H9 (cell line): Measurements from ENCODE around the gene ANKRD22. TPM values are rescaled to one million over a fixed set of nuclear protein-coding genes. Genes with fewer than 3 reads are reported as not detected.

Experiments
- DNase-seq: peaks from one replicate; pipeline ENCODE4 v3.0.0-alpha.2; 2017
- H2AFZ ChIP-seq: one replicate; pipeline ENCODE4 v1.6.1; 2013; ENCODE audit warnings: mild to moderate bottlenecking, low read length, control low read depth, moderate library complexity
- H2AK5ac ChIP-seq: 2 replicates; pipeline ENCODE4 v1.6.1; 2013; ENCODE audit warnings: low read length, control low read depth, mixed read lengths; ENCODE audit not compliant: insufficient read length
- H2BK120ac ChIP-seq: one replicate; pipeline ENCODE4 v1.6.1; 2013; ENCODE audit warnings: low read depth, mild to moderate bottlenecking, low read length, control low read depth, inconsistent platforms; ENCODE audit not compliant: poor library complexity, severe bottlenecking
- H2BK12ac ChIP-seq: 2 replicates; pipeline ENCODE4 v1.6.1; 2013; ENCODE audit warnings: low read length, control low read depth, mixed read lengths, low read depth; ENCODE audit not compliant: insufficient read length
- H2BK15ac ChIP-seq: 2 replicates; pipeline ENCODE4 v1.6.1; 2013; ENCODE audit warnings: low read depth, low read length, control low read depth
- H2BK20ac ChIP-seq: one replicate; pipeline ENCODE4 v1.6.1; 2013; ENCODE audit warnings: low read depth, mild to moderate bottlenecking, low read length, control low read depth, inconsistent platforms; ENCODE audit not compliant: poor library complexity, severe bottlenecking
- H2BK5ac ChIP-seq: 2 replicates; pipeline ENCODE4 v1.6.1; 2013; ENCODE audit warnings: low read length, control low read depth, mixed read lengths; ENCODE audit not compliant: insufficient read length
- H3K14ac ChIP-seq: 2 replicates; pipeline ENCODE4 v1.6.1; 2013; ENCODE audit warnings: low read length, control low read depth; ENCODE audit not compliant: insufficient read depth
- H3K18ac ChIP-seq: 2 replicates; pipeline ENCODE4 v1.6.1; 2013; ENCODE audit warnings: low read depth, mild to moderate bottlenecking, mixed read lengths, low read length, control low read depth; ENCODE audit not compliant: insufficient read length
- H3K23ac ChIP-seq: 2 replicates; pipeline ENCODE4 v1.6.1; 2013; ENCODE audit warnings: low read length, control low read depth, mixed read lengths, low read depth; ENCODE audit not compliant: insufficient read length
- H3K23me2 ChIP-seq: 2 replicates; pipeline ENCODE4 v1.6.1; 2013; ENCODE audit warnings: low read depth, mild to moderate bottlenecking, mixed read lengths, low read length, control low read depth; ENCODE audit not compliant: insufficient read length, poor library complexity, severe bottlenecking
- H3K27ac ChIP-seq: 2 replicates; pipeline ENCODE4 v1.5.1; 2013; ENCODE audit warnings: low read length, control low read depth, mixed read lengths, low read depth; ENCODE audit not compliant: insufficient read length
- H3K27me3 ChIP-seq: 2 replicates; pipeline ENCODE4 v1.6.1; 2013; ENCODE audit warnings: low read length, control low read depth, inconsistent platforms; ENCODE audit not compliant: insufficient read depth
- H3K4ac ChIP-seq: 2 replicates; pipeline ENCODE4 v1.6.1; 2013; ENCODE audit warnings: low read depth, mild to moderate bottlenecking, control low read depth, inconsistent platforms, low read length, moderate library complexity
- H3K4me1 ChIP-seq: 2 replicates; pipeline ENCODE4 v1.6.1; 2013; ENCODE audit warnings: low read length, control low read depth, inconsistent platforms; ENCODE audit not compliant: insufficient read depth
- H3K4me2 ChIP-seq: 2 replicates; pipeline ENCODE4 v1.6.1; 2013; ENCODE audit warnings: low read length, control low read depth, mixed read lengths; ENCODE audit not compliant: insufficient read length, insufficient read depth
- H3K56ac ChIP-seq: 2 replicates; pipeline ENCODE4 v1.6.1; 2013; ENCODE audit warnings: low read depth, mild to moderate bottlenecking, mixed read lengths, low read length, control low read depth; ENCODE audit not compliant: insufficient read length
- H3K79me1 ChIP-seq: 2 replicates; pipeline ENCODE4 v1.6.1; 2013; ENCODE audit warnings: low read depth, mild to moderate bottlenecking, moderate library complexity, low read length, control low read depth, inconsistent platforms; ENCODE audit not compliant: insufficient read depth, poor library complexity, severe bottlenecking
- H3K79me2 ChIP-seq: 2 replicates; pipeline ENCODE4 v1.6.1; 2013; ENCODE audit warnings: low read length, control low read depth, inconsistent platforms; ENCODE audit not compliant: insufficient read depth
- H3K9ac ChIP-seq: 2 replicates; pipeline ENCODE4 v1.6.1; 2013; ENCODE audit warnings: low read length, control low read depth, mixed read lengths; ENCODE audit not compliant: insufficient read length; ENCODE audit errors: extremely low read depth
- H3K9me3 ChIP-seq: one replicate; pipeline ENCODE4 v1.6.1; 2013; ENCODE audit warnings: low read depth, low read length, inconsistent platforms; ENCODE audit not compliant: control insufficient read depth
- H3T11ph ChIP-seq: one replicate; pipeline ENCODE4 v1.6.1; 2013; ENCODE audit warnings: mild to moderate bottlenecking, low read length, control low read depth, inconsistent platforms
- H4K20me1 ChIP-seq: one replicate; pipeline ENCODE4 v1.6.1; 2013; ENCODE audit not compliant: control insufficient read depth, insufficient read length, insufficient read depth
- H4K5ac ChIP-seq: 2 replicates; pipeline ENCODE4 v1.6.1; 2013; ENCODE audit warnings: low read depth, mild to moderate bottlenecking, mixed read lengths, low read length, control low read depth; ENCODE audit not compliant: insufficient read length
- H4K8ac ChIP-seq: replicated peaks from 2 replicates; pipeline ENCODE4 v1.6.1; 2013; ENCODE audit warnings: low read length, control low read depth, mixed read lengths, low read depth; ENCODE audit not compliant: insufficient read length
- H4K91ac ChIP-seq: 2 replicates; pipeline ENCODE4 v1.6.1; 2013; ENCODE audit warnings: low read depth, mild to moderate bottlenecking, moderate library complexity, mixed read lengths, low read length, control low read depth; ENCODE audit not compliant: insufficient read length
- H3K27ac Mint-ChIP-seq, 3 experiments: 2 replicates in 2 of 3; 3 replicates in 1 of 3; pipeline ENCODE4 v1.8.0; 2020 to 2021; ENCODE audit warnings: mixed read lengths in 3 of 3, mild to moderate bottlenecking in 1 of 3, moderate library complexity in 1 of 3
- H3K27me3 Mint-ChIP-seq: 2 replicates; pipeline ENCODE4 v1.8.0; 2021; ENCODE audit warnings: low read depth, mild to moderate bottlenecking, moderate library complexity, mixed read lengths
- H3K36me3 Mint-ChIP-seq, 3 experiments: 2 replicates in 2 of 3; 3 replicates in 1 of 3; pipeline ENCODE4 v1.8.0; 2020 to 2021; ENCODE audit warnings: low read depth in 3 of 3, mixed read lengths in 3 of 3; ENCODE audit not compliant: insufficient read depth in 1 of 3
- H3K4me1 Mint-ChIP-seq, 2 experiments: 2 replicates each; pipeline ENCODE4 v1.8.0; 2020; ENCODE audit warnings: mixed read lengths in 2 of 2
- H3K4me3 Mint-ChIP-seq, 2 experiments: 2 replicates in 1 of 2; 3 replicates in 1 of 2; pipeline ENCODE4 v1.8.0; 2020 to 2021; ENCODE audit warnings: mild to moderate bottlenecking in 2 of 2, mixed read lengths in 2 of 2, moderate library complexity in 1 of 2
- H3K9me3 Mint-ChIP-seq, 2 experiments: 2 replicates in 1 of 2; 3 replicates in 1 of 2; pipeline ENCODE4 v1.8.0; 2020; ENCODE audit warnings: mild to moderate bottlenecking in 2 of 2, mixed read lengths in 2 of 2, moderate library complexity in 1 of 2
- CTCF ChIP-seq: fragments of 200-600 bp; sonication (generic); conservative IDR thresholded peaks from 3 replicates; pipeline ENCODE4 v1.8.0; 2021; ENCODE audit warnings: antibody characterized with exemption, mild to moderate bottlenecking
- WGBS: extraction: QIAGEN DNeasy Blood & Tissue Kit; methylation state at CpG from one replicate; pipeline ENCODE4 v1.1.7; 2013; ENCODE audit warnings: missing lambda C conversion rate, low lambda C conversion rate, mixed read lengths; ENCODE audit not compliant: insufficient read length; ENCODE audit errors: extremely low coverage; 5-methylcytosine and 5-hydroxymethylcytosine counted together
- total RNA-seq: library from RNA; stranded (reverse); gene quantifications from 2 replicates; pipeline ENCODE4 v1.2.1, GENCODE V29; 2021

The ANKRD22 gene
- total RNA-seq, 1 experiment from 2014 or later = not detected

- no peak overlapping the region for H3K4me3 Mint-ChIP-seq
- Histone ChIP-seq H3K9ac (no peak overlapping the region), H3K27ac (no peak overlapping the region), H3K27me3 (no peaks in the 10 kb centered on the region), H3K18ac (no peak overlapping the region), H3K4ac (no peak overlapping the region), H3K79me1 (no peaks in the 10 kb centered on the region), H2AK5ac (no peak overlapping the region), H3K79me2 (no peaks in the 10 kb centered on the region), H3K4me2 (no peak overlapping the region), H2BK15ac (no peak overlapping the region), H2BK120ac (no peak overlapping the region), H2BK20ac (no peak overlapping the region), H3K56ac (no peak overlapping the region), H3K9me3 (no peaks in the 10 kb centered on the region), H3K14ac (no peak overlapping the region), H4K20me1 (no peaks in the 10 kb centered on the region), H3K4me1 (no peaks in the 10 kb centered on the region), H3K23ac (no peak overlapping the region), H4K5ac (no peak overlapping the region), H3K23me2 (no peaks in the 10 kb centered on the region), H2BK12ac (no peak overlapping the region), H2BK5ac (no peak overlapping the region), H4K8ac (no peak overlapping the region), H3T11ph (no peak overlapping the region), H2AFZ (no peak overlapping the region), H4K91ac (no peak overlapping the region)
- DNase-seq = no peak
- H3K27me3 Mint-ChIP-seq = peaks cover 2% of the 10 kb centered on the region; the same call in 1 of the 2 replicates
- WGBS = no CpG with 5 or more reads among the region's 1 CpG
- H3K36me3 Mint-ChIP-seq = no peaks in the 10 kb centered on the region
- no peaks in the 10 kb centered on the region; a peak in 1 of 5 replicates for H3K9me3 Mint-ChIP-seq
- H3K27ac Mint-ChIP-seq = no peak overlapping the region
- H3K4me1 Mint-ChIP-seq = no peaks in the 10 kb centered on the region
- TF ChIP-seq CTCF = no peak
These were observed 9.4 kb upstream of the ANKRD22 start for GRCh38 chr10:88861036-88861435.
